Cerebellar cortex (tissue), 1 donor: ENCODE data around the gene MRNIP.
"Not testable (repeated sequence)": the region's sequence is repeated elsewhere in the genome, so short reads cannot be mapped to it uniquely, and the experiment has no call there.

Experiments
- DNase-seq: peaks from one replicate; pipeline ENCODE4 v3.0.0-alpha.2; 2015; ENCODE audit warnings: low spot score

Gene MRNIP

DNA sequence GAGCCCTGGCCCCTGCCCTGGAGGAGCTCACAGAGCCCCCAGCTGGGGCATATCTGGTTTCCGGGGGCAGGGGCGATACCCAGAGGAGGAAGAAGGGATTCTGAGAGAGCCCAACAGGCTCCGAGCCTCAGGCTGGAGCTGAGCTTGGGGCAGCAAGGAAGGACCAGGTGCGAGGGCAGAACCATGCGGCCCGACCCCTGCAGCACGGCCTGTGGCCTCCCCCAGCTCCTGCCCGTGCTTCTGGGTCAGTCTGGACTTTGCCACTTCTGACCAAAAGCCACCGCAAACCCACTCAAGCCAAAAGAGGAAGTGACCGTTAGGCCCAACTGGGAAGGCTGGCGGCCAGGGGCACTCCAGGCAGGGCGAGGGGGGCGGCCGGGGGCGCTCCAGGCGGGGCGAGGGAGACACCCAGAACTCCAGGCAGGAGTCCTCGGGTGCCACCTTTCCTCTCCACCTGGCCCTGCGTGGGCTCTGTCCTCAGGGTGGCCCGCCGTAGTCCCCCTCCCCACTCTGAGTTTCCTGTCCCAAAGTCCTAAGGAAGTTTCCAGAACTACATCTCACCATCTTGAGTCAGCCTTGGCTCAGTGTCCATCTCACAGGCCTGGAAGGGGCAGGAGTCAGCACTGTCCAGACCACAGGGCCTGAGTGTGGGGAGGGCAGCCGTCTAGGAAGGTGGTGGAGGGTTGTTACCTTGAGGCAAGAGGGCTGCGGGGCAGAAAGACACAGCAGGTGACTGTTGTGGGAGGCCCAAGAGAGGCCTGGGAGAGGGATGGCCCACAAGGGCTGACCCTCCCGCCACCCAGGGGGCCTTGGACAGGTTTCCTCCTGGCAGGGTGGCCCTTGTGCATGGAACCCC is 65.8 kb downstream of the MRNIP start:
- no peak for DNase-seq

- no peak for DNase-seq
Observed at GRCh38 chr5:179791881-179792611, 66.6 kb downstream of the MRNIP start.

GRCh38 chr5:179789278-179789677 is 69.3 kb downstream of the MRNIP start:
- DNase-seq, result not testable (repeated sequence)

GRCh38 chr5:179788193-179788854 is 70.3 kb downstream of the MRNIP start:
- DNase-seq, result peak; percentile 62
